PC-3 (cell line): ENCODE results near the gene TXLNA. TPM values are rescaled to one million over a fixed set of nuclear protein-coding genes. Genes with fewer than 3 reads are reported as not detected.
"Not testable (repeated sequence)": the region's sequence is repeated elsewhere in the genome, so short reads cannot be mapped to it uniquely, and the experiment has no call there.

Source experiments
- ATAC-seq: fragments of 200-7000 bp; cut with Tn5 transposase; 2 replicates; pipeline ENCODE4 v1.9.1; 2020; ENCODE audit warnings: mild to moderate bottlenecking, moderate library complexity
- BruUV-seq: library from RNA; stranded (reverse); fragments of 400-500 nt; replicated peaks from 2 replicates; lab custom pipeline; 2021; lab: Mats Ljungman, UMichigan
- CTCF ChIA-PET: fragments of 300-600 bp; sonication (Branson Sonifier 250); formaldehyde crosslinking; loops from one replicate; lab custom pipeline; 2022; ENCODE audit warnings: antibody characterized with exemption; lab: Charles Lee
- POLR2A ChIA-PET: fragments of 300-600 bp; sonication (Branson Sonifier 250); formaldehyde crosslinking; loops from one replicate; lab custom pipeline; 2022; ENCODE audit warnings: antibody characterized with exemption; ENCODE audit not compliant: unreplicated experiment; lab: Charles Lee
- DNase-seq: peaks from one replicate; pipeline ENCODE4 v3.0.0-alpha.2; 2015
- H2AFZ ChIP-seq: fragments of 300-600 bp; sonication (generic); 2 replicates; pipeline ENCODE4 v1.6.0; 2016; ENCODE audit warnings: antibody characterized with exemption, low read length
- H3F3A ChIP-seq: fragments of 300-600 bp; sonication (generic); one replicate; pipeline ENCODE4 v1.6.0; 2017; ENCODE audit warnings: antibody characterized with exemption, low read length, control low read depth, mild to moderate bottlenecking; ENCODE audit not compliant: unreplicated experiment
- H3K27ac ChIP-seq: fragments of 300-600 bp; sonication (generic); 2 replicates; pipeline ENCODE4 v1.5.1; 2016; ENCODE audit warnings: mild to moderate bottlenecking, low read length
- H3K27me3 ChIP-seq: fragments of 300-600 bp; sonication (generic); 2 replicates; pipeline ENCODE4 v1.6.1; 2016; ENCODE audit warnings: low read length, mixed read lengths
- H3K36me3 ChIP-seq: fragments of 300-600 bp; sonication (generic); 2 replicates; pipeline ENCODE4 v1.6.1; 2016; ENCODE audit warnings: low read depth, mixed run types, low read length, mixed read lengths
- H3K4me1 ChIP-seq: fragments of 300-600 bp; sonication (generic); 2 replicates; pipeline ENCODE4 v1.5.1; 2016; ENCODE audit warnings: low read length; ENCODE audit not compliant: insufficient read depth
- H3K4me2 ChIP-seq: fragments of 300-600 bp; sonication (generic); 2 replicates; pipeline ENCODE4 v1.6.0; 2016; ENCODE audit warnings: low read length
- H3K4me3 ChIP-seq: fragments of 300-600 bp; sonication (generic); 2 replicates; pipeline ENCODE4 v1.5.1; 2016; ENCODE audit warnings: mild to moderate bottlenecking, low read length, mixed read lengths
- H3K79me2 ChIP-seq: fragments of 300-600 bp; sonication (generic); 2 replicates; pipeline ENCODE4 v1.6.1; 2017; ENCODE audit warnings: low read length, mixed read lengths
- H3K9ac ChIP-seq: fragments of 300-600 bp; sonication (generic); 2 replicates; pipeline ENCODE4 v1.6.0; 2016; ENCODE audit warnings: mild to moderate bottlenecking, low read length
- H3K9me2 ChIP-seq: fragments of 300-600 bp; sonication (generic); replicated peaks from 2 replicates; pipeline ENCODE4 v1.6.1; 2016; ENCODE audit warnings: mixed run types, low read length, mixed read lengths
- H3K9me3 ChIP-seq: fragments of 300-600 bp; sonication (generic); 2 replicates; pipeline ENCODE4 v1.6.1; 2016; ENCODE audit warnings: low read length, mixed read lengths
- H4K20me1 ChIP-seq: fragments of 300-600 bp; sonication (generic); 2 replicates; pipeline ENCODE4 v1.6.1; 2016; ENCODE audit warnings: low read length, mixed read lengths
- CTCF ChIP-seq: fragments of 300-600 bp; sonication (generic); conservative IDR thresholded peaks from 2 replicates; pipeline ENCODE4 v1.5.1; 2017; ENCODE audit warnings: antibody characterized with exemption, low read depth, mild to moderate bottlenecking, low read length
- EZH2 ChIP-seq: fragments of 300-600 bp; sonication (generic); IDR thresholded peaks from one replicate; pipeline ENCODE4 v1.6.1; 2017; ENCODE audit warnings: antibody characterized with exemption, mild to moderate bottlenecking, low read length; ENCODE audit not compliant: unreplicated experiment
- EZH2phosphoT487 ChIP-seq: fragments of 300-600 bp; sonication (generic); IDR thresholded peaks from 2 replicates; pipeline ENCODE4 v1.6.1; 2018; ENCODE audit warnings: mild to moderate bottlenecking, antibody characterized with exemption, low read length, borderline replicate concordance
- intact Hi-C: fragments of 100-400 bp; cut with micrococcal nuclease; formaldehyde crosslinking; loops from 2 replicates; pipeline ENCODE4 v1.9.0; 2023
- total RNA-seq: library from RNA; depleted of rRNA; stranded (reverse); fragments of >200 nt; gene quantifications from 2 replicates; pipeline ENCODE4 v1.2.3, GENCODE V29; 2014

The TXLNA gene
- total RNA-seq, 1 experiment from 2014 or later = 64.2 TPM

DNA sequence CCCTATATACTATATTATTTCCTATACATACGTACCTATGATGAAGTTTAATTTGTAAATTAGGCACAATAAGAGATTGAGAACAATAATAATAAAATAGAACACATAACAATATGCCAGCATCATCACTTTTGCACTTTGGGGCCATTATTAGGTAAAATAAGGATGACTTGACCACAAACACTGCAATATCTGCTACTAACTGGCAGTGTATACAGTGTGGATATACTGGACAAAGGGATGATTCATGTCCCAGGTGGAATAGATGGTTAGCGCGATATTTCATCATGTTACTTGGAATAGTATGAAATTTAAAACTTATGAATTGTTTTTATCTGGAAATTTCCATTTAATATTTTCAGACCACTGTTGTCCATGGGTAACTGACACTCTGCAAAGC lies 35.4 kb upstream of the TXLNA start:
- Histone ChIP-seq H4K20me1 (peaks cover 26% of the 10 kb centered on the region), H3K79me2 (peaks cover 97% of the 10 kb centered on the region), H3K9me2 (no peaks in the 10 kb centered on the region), H2AFZ (no peak overlapping the region), H3K27ac (no peak overlapping the region), H3K9me3 (no peaks in the 10 kb centered on the region), H3K4me2 (no peak overlapping the region), H3K27me3 (no peaks in the 10 kb centered on the region), H3F3A (peaks cover 6% of the 10 kb centered on the region), H3K4me3 (no peak overlapping the region), H3K36me3 (peaks cover 13% of the 10 kb centered on the region), H3K4me1 (peaks cover 21% of the 10 kb centered on the region), H3K9ac (no peak overlapping the region)
- DNase-seq (no peak), ATAC-seq (no peak)
- ChIA-PET POLR2A (no interaction called here), CTCF (no interaction called here)
- no TSS peak for BruUV-seq
- intact Hi-C loops = no loop called here
- TF ChIP-seq EZH2 = no peak

GRCh38 chr1:32147799-32148198 lies 31.7 kb upstream of the TXLNA start:
- DNase-seq, H3K27me3 ChIP-seq, H3K4me2 ChIP-seq, H3K4me1 ChIP-seq, H3K9me3 ChIP-seq, ATAC-seq, H3K9me2 ChIP-seq, H3K27ac ChIP-seq, BruUV-seq, H3K4me3 ChIP-seq, CTCF ChIA-PET, H3K9ac ChIP-seq, H3F3A ChIP-seq, intact Hi-C loops, H2AFZ ChIP-seq: not testable (repeated sequence)
- peaks cover 15% of the 10 kb centered on the region for H3K36me3 ChIP-seq
- POLR2A ChIA-PET = interaction anchor here (0.6 kb wide), 1 partner anchor 37 kb away, joined by 3 read pairs; no protein-coding TSS in a partner anchor
- peaks cover 16% of the 10 kb centered on the region; the same call in 1 of the 2 replicates for H4K20me1 ChIP-seq
- peaks cover 95% of the 10 kb centered on the region for H3K79me2 ChIP-seq

DNA sequence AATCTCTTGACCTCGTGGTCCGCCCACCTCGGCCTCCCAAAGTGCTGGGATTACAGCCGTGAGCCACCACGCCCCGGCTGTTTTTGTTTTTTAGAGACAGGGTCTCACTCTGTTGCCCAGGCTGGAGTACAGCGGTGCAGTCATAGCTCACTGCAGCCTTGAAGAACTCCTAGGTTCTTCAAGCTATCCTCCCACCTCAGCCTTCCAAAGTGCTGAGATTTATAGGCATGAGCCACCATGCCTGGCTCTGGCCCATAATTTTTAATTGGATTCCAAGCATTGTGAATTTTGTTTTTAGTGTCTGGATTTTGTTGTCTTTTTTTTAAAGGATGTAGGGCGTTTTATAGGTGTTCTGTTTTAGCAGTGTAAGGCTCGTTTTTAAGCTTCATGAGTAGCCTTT lies 28.6 kb upstream of the TXLNA start:
- ChIA-PET POLR2A (no interaction called here), CTCF (no interaction called here)
- no peak overlapping the region for H3K27ac ChIP-seq
- no peaks in the 10 kb centered on the region for H3K27me3 ChIP-seq
- no peak overlapping the region for H2AFZ ChIP-seq
- no peak overlapping the region for H3K4me3 ChIP-seq
- H3K4me2 ChIP-seq = no peak overlapping the region
- H3K4me1 ChIP-seq = no peaks in the 10 kb centered on the region
- intact Hi-C loops = no loop called here
- no peaks in the 10 kb centered on the region for H3F3A ChIP-seq
- BruUV-seq = no TSS peak
- TF ChIP-seq EZH2 = no peak
- TF ChIP-seq EZH2phosphoT487 = no peak
- no peak for TF ChIP-seq CTCF
- peaks cover 15% of the 10 kb centered on the region for H3K36me3 ChIP-seq
- H3K9me3 ChIP-seq = no peaks in the 10 kb centered on the region
- no peak overlapping the region for H3K9ac ChIP-seq
- peaks cover 80% of the 10 kb centered on the region for H3K79me2 ChIP-seq
- peak; percentile 77 for ATAC-seq
- no peak for DNase-seq
- 0 out of 2 replicates have a peak, but pooled peaks cover 10% of the 10 kb centered on the region for H4K20me1 ChIP-seq
- no peaks in the 10 kb centered on the region for H3K9me2 ChIP-seq

GRCh38 chr1:32151319-32151787 lies 28.1 kb upstream of the TXLNA start:
- H3K9ac ChIP-seq = no peak overlapping the region
- H3K27ac ChIP-seq = no peak overlapping the region

More at GRCh38 chr1:32151319-32151787, 28.1 kb upstream of the TXLNA start:
- Histone ChIP-seq H3K9me2 (no peaks in the 10 kb centered on the region), H2AFZ (no peak overlapping the region), H3K4me2 (no peak overlapping the region), H3F3A (no peaks in the 10 kb centered on the region), H3K79me2 (peaks cover 75% of the 10 kb centered on the region), H3K36me3 (peaks cover 21% of the 10 kb centered on the region), H3K27me3 (no peaks in the 10 kb centered on the region), H3K4me1 (no peaks in the 10 kb centered on the region), H3K9me3 (no peaks in the 10 kb centered on the region), H4K20me1 (0 out of 2 replicates have a peak, but pooled peaks cover 5% of the 10 kb centered on the region), H3K4me3 (no peak overlapping the region)
- BruUV-seq = no TSS peak
- POLR2A ChIA-PET = no interaction called here
- DNase-seq (no peak), ATAC-seq (peak; percentile 50)
- no peak for TF ChIP-seq CTCF
- intact Hi-C loops = no loop called here
- CTCF ChIA-PET = no interaction called here
